K562 (cell line): Measurements from ENCODE around the gene PNKD. TPM values are rescaled to one million over a fixed set of nuclear protein-coding genes. Genes with fewer than 3 reads are reported as not detected.

Experiments
- ATAC-seq: fragments of 200-7000 bp; cut with Tn5 transposase; 3 replicates; pipeline ENCODE4 v1.9.1; 2020; ENCODE audit warnings: moderate library complexity
- BruUV-seq: library from RNA; stranded (reverse); fragments of 400-500 nt; replicated peaks from 2 replicates; lab custom pipeline; 2021; lab: Mats Ljungman, UMichigan
- CTCF ChIA-PET: fragments of 300-600 bp; formaldehyde crosslinking; extraction: SDS; loops from one replicate; lab custom pipeline; 2021; ENCODE audit warnings: low intra/inter-chr PET ratio; lab: Yijun Ruan, JAX
- POLR2A ChIA-PET: fragments of 300-600, 350-650 bp; sonication (Branson Sonifier 250); formaldehyde crosslinking; extraction: SDS; loops from one replicate; lab custom pipeline; 2021; ENCODE audit warnings: antibody characterized with exemption, inconsistent platforms; lab: Yijun Ruan, JAX
- DNase-seq, 4 experiments: peaks; one replicate each; pipeline versions ENCODE4 v3.0.0 to v3.0.0-alpha.2; 2011 to 2018; ENCODE audit warnings: low spot score in 3 of 4, mixed read lengths in 3 of 4; ENCODE audit errors: extremely low read depth in 1 of 4
- FAIRE-seq: peaks from 2 replicates; lab custom pipeline; 2011; peaks lifted over from hg19 to GRCh38; lab: Jason Lieb, UNC
- H2AFZ ChIP-seq: 2 replicates; pipeline ENCODE4 v1.6.0; 2011; ENCODE audit warnings: low read depth, low read length, control low read depth, inconsistent platforms
- H3K27ac ChIP-seq: fragments of 200-600 bp; 3 replicates; pipeline ENCODE4 v1.8.0; 2011; ENCODE audit warnings: low read depth, mild to moderate bottlenecking, control low read depth, inconsistent platforms, low read length, moderate library complexity, mixed read lengths; ENCODE audit errors: extremely low read depth
- H3K27me3 ChIP-seq, 2 experiments: fragments of 300-600 bp in 1 of 2; 2 replicates in 1 of 2; 3 replicates in 1 of 2; pipeline versions ENCODE4 v1.6.0 to v1.8.0; 2011; ENCODE audit warnings: inconsistent platforms in 2 of 2, low read length in 2 of 2, mild to moderate bottlenecking in 1 of 2, mixed read lengths in 1 of 2, moderate library complexity in 1 of 2; ENCODE audit not compliant: control insufficient read depth in 2 of 2, insufficient read depth in 2 of 2
- H3K36me3 ChIP-seq: fragments of 300-600 bp; 3 replicates; pipeline ENCODE4 v1.8.0; 2011; ENCODE audit warnings: mild to moderate bottlenecking, low read length, inconsistent platforms; ENCODE audit not compliant: control insufficient read depth, insufficient read depth
- H3K4me1 ChIP-seq, 2 experiments: fragments of 200-600 bp in 1 of 2; replicated peaks in 1 of 2; 2 replicates in 1 of 2; 3 replicates in 1 of 2; pipeline versions ENCODE4 v1.5.1 to v1.8.0; 2011; ENCODE audit warnings: inconsistent platforms in 2 of 2, low read length in 2 of 2, mild to moderate bottlenecking in 1 of 2, mixed read lengths in 1 of 2, moderate library complexity in 1 of 2; ENCODE audit not compliant: control insufficient read depth in 2 of 2, insufficient read depth in 2 of 2
- H3K4me2 ChIP-seq: 2 replicates; pipeline ENCODE4 v1.6.1; 2011; ENCODE audit warnings: low read length, control low read depth, inconsistent platforms, mixed read lengths; ENCODE audit not compliant: insufficient read depth
- H3K4me3 ChIP-seq: fragments of 200-600 bp; sonication (generic), shearing (Covaris generic); 2 replicates; pipeline ENCODE4 v1.5.1; 2016; ENCODE audit warnings: control low read depth, inconsistent platforms
- H3K79me2 ChIP-seq: fragments of 200-600 bp; 3 replicates; pipeline ENCODE4 v1.8.0; 2011; ENCODE audit warnings: low read length, inconsistent platforms; ENCODE audit not compliant: control insufficient read depth, insufficient read depth
- H3K9ac ChIP-seq, 2 experiments: 2 replicates each; pipeline versions ENCODE4 v1.6.0 to v1.6.1; 2011; ENCODE audit warnings: low read depth in 2 of 2, low read length in 2 of 2, control low read depth in 1 of 2, inconsistent platforms in 1 of 2, mild to moderate bottlenecking in 1 of 2, mixed read lengths in 1 of 2; ENCODE audit not compliant: insufficient read depth in 1 of 2
- H3K9me1 ChIP-seq: one replicate; pipeline ENCODE4 v1.6.0; 2011; ENCODE audit warnings: inconsistent platforms, mild to moderate bottlenecking, low read length, moderate library complexity; ENCODE audit not compliant: control insufficient read depth, insufficient read depth
- H3K9me3 ChIP-seq: replicated peaks from 2 replicates; pipeline ENCODE4 v1.5.1; 2011; ENCODE audit warnings: low read depth, low read length, inconsistent platforms; ENCODE audit not compliant: control insufficient read depth, insufficient read depth
- H4K20me1 ChIP-seq: replicated peaks from 2 replicates; pipeline ENCODE4 v1.6.1; 2011; ENCODE audit warnings: low read length, inconsistent platforms, mixed read lengths; ENCODE audit not compliant: control insufficient read depth, insufficient read depth
- BCL6 ChIP-seq: fragments of 250-450 bp; sonication (Bioruptor Pico); IDR thresholded peaks from 2 replicates; pipeline ENCODE4 v1.4.0; 2020
- DMBX1 ChIP-seq: fragments of 250-450 bp; sonication (Bioruptor Pico); IDR thresholded peaks from 2 replicates; pipeline ENCODE4 v1.8.0; 2022; ENCODE audit warnings: inconsistent platforms, mild to moderate bottlenecking, moderate library complexity, borderline replicate concordance
- MAFF ChIP-seq: IDR thresholded peaks from 2 replicates; pipeline ENCODE4 v1.6.1; 2012; ENCODE audit warnings: low read length, improper control_type of control experiment
- SAFB2 ChIP-seq: fragments of 200-400 bp; formaldehyde crosslinking; IDR thresholded peaks from 2 replicates; pipeline ENCODE4 v1.6.1; 2018; ENCODE audit warnings: borderline replicate concordance, low read length, low read depth, moderate library complexity; ENCODE audit not compliant: severe bottlenecking
- STAT5B ChIP-seq: fragments of 250-450 bp; sonication (Bioruptor Pico); IDR thresholded peaks from 2 replicates; pipeline ENCODE4 v1.8.0; 2021; ENCODE audit warnings: mild to moderate bottlenecking, inconsistent platforms
- WGBS: fragments of 100-300 bp; shearing (Covaris generic); methylation state at CpG from one replicate; pipeline ENCODE4 v1.1.6; 2016; ENCODE audit warnings: low coverage, mixed read lengths; ENCODE audit not compliant: insufficient coverage; ENCODE audit errors: missing lambda C conversion rate; 5-methylcytosine and 5-hydroxymethylcytosine counted together
- in situ Hi-C: fragments of 300-500 bp; cut with MboI; formaldehyde crosslinking; loops from 4 replicates; pipeline ENCODE4 v1.15.0; 2018; ENCODE audit warnings: inconsistent platforms, mixed read lengths
- intact Hi-C: fragments of 100-400 bp; cut with micrococcal nuclease; formaldehyde crosslinking; loops from 2 replicates; pipeline ENCODE4 v1.14.2; 2022
- polyA plus RNA-seq, 8 experiments: library from polyadenylated mRNA; depleted of rRNA in 4 of 8; stranded (reverse) in 5 of 8; unstranded in 3 of 8; fragments of >200 nt; fragmentation: Nextera tagmentation in 2 of 8; fragmentation: Illumina TruSeq in 1 of 8; extraction: Ambion mirVana in 2 of 8; extraction: Trizol in 1 of 8; gene quantifications; 2 replicates each; pipeline versions ENCODE4 v1.2.1 to v1.2.3, GENCODE V29; 2011 to 2014; ENCODE audit warnings: inconsistent platforms in 1 of 8, missing spikeins in 1 of 8
- total RNA-seq, 7 experiments: library from RNA; depleted of rRNA in 6 of 7; stranded (reverse); fragments of >200 nt in 6 of 7; fragmentation: Illumina TruSeq in 2 of 7; extraction: Trizol in 2 of 7; gene quantifications; 2 replicates each; pipeline versions ENCODE4 v1.2.1 to v1.2.3, GENCODE V29; 2011 to 2021; ENCODE audit warnings: low replicate concordance in 1 of 7
- TF ChIP-seq, protein P1 (sequence below): fragments of 250-450 bp; sonication (Bioruptor Pico); IDR thresholded peaks from 2 replicates; pipeline ENCODE4 v1.4.0; 2020
- TF ChIP-seq, protein P2 (sequence below): conservative IDR thresholded peaks from 2 replicates; pipeline ENCODE4 v1.6.1; 2011; ENCODE audit warnings: low read depth, mild to moderate bottlenecking, low read length; ENCODE audit not compliant: control insufficient read depth
- TF ChIP-seq, protein P3 (sequence below): fragments of 250-450 bp; sonication (Bioruptor Pico); IDR thresholded peaks from 2 replicates; pipeline ENCODE4 v1.4.0; 2020; ENCODE audit warnings: mild to moderate bottlenecking, moderate library complexity, borderline replicate concordance

PNKD gene
- total and polyA plus RNA-seq, 9 of the 15 experiments (the other 6 are each of a cell fraction or from before 2014, with no cell fraction given), result 26.0 to 105 (median 60.1) TPM

DNA sequence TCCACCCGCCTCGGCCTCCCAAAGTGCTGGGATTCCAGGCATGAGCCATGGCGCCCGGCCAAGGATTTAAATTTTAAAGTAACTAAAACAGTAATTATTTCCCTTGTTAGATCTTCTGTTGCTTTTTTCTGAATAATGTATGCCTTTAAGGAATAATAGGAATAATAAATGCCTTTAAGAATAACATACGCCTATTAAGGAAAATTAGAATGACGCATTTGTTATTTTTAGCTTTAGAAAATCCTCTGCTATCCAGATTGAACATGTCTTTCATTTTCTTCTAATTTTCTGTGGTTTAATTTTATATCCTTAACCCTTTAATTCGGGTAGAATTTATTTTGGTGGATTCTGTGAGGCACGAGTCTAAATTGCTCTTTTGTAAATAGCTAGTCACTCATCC, 45.1 kb downstream of the PNKD start:
- peaks cover 7 to 20% of the 10 kb centered on the region in 2 experiments for H3K4me1 ChIP-seq
- no TSS peak for BruUV-seq
- intact Hi-C loops, result no loop called here
- no peaks in the 10 kb centered on the region for H3K27me3 ChIP-seq
- 74% methylated on average over 8 of the region's 8 CpGs for WGBS
- DNase-seq (no peak), FAIRE-seq (no peak), ATAC-seq (no peak)
- no peak overlapping the region for H3K4me2 ChIP-seq
- ChIA-PET CTCF (no interaction called here), POLR2A (interaction anchor here (1.4 kb wide), 1 partner anchor 18 kb away, joined by 7 read pairs; no protein-coding TSS in a partner anchor)
- no peaks in the 10 kb centered on the region for H3K79me2 ChIP-seq
- H3K9me3 ChIP-seq, result no peaks in the 10 kb centered on the region
- H3K9ac ChIP-seq, result no peak overlapping the region
- peak overlapping the region; percentile 59 for H2AFZ ChIP-seq
- H3K4me3 ChIP-seq, result no peak overlapping the region
- TF ChIP-seq STAT5B, result no peak
- no peak for TF ChIP-seq DMBX1 (CRISPR knock-in tag)
- TF ChIP-seq, protein P1, sequence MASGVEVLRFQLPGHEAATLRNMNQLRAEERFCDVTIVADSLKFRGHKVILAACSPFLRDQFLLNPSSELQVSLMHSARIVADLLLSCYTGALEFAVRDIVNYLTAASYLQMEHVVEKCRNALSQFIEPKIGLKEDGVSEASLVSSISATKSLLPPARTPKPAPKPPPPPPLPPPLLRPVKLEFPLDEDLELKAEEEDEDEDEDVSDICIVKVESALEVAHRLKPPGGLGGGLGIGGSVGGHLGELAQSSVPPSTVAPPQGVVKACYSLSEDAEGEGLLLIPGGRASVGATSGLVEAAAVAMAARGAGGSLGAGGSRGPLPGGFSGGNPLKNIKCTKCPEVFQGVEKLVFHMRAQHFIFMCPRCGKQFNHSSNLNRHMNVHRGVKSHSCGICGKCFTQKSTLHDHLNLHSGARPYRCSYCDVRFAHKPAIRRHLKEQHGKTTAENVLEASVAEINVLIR (CRISPR knock-in tag), result no peak
- no peak for TF ChIP-seq BCL6 (CRISPR knock-in tag)
- TF ChIP-seq, protein P2, sequence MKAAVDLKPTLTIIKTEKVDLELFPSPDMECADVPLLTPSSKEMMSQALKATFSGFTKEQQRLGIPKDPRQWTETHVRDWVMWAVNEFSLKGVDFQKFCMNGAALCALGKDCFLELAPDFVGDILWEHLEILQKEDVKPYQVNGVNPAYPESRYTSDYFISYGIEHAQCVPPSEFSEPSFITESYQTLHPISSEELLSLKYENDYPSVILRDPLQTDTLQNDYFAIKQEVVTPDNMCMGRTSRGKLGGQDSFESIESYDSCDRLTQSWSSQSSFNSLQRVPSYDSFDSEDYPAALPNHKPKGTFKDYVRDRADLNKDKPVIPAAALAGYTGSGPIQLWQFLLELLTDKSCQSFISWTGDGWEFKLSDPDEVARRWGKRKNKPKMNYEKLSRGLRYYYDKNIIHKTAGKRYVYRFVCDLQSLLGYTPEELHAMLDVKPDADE, result no peak
- TF ChIP-seq MAFF, result no peak
- TF ChIP-seq SAFB2, result no peak
- TF ChIP-seq, protein P3, sequence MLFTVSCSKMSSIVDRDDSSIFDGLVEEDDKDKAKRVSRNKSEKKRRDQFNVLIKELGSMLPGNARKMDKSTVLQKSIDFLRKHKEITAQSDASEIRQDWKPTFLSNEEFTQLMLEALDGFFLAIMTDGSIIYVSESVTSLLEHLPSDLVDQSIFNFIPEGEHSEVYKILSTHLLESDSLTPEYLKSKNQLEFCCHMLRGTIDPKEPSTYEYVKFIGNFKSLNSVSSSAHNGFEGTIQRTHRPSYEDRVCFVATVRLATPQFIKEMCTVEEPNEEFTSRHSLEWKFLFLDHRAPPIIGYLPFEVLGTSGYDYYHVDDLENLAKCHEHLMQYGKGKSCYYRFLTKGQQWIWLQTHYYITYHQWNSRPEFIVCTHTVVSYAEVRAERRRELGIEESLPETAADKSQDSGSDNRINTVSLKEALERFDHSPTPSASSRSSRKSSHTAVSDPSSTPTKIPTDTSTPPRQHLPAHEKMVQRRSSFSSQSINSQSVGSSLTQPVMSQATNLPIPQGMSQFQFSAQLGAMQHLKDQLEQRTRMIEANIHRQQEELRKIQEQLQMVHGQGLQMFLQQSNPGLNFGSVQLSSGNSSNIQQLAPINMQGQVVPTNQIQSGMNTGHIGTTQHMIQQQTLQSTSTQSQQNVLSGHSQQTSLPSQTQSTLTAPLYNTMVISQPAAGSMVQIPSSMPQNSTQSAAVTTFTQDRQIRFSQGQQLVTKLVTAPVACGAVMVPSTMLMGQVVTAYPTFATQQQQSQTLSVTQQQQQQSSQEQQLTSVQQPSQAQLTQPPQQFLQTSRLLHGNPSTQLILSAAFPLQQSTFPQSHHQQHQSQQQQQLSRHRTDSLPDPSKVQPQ (CRISPR knock-in tag), result no peak
- TF ChIP-seq, all 486 proteins: peak for 0
- Histone ChIP-seq H3K9me1 (peaks cover 4% of the 10 kb centered on the region), H3K36me3 (no peaks in the 10 kb centered on the region), H3K27ac (no peak overlapping the region), H4K20me1 (no peaks in the 10 kb centered on the region)
- in situ Hi-C loops, result no loop called here
